Adipocyte (in vitro differentiated cells): ENCODE results near the gene HAPSTR1.
"Not testable (repeated sequence)": the region's sequence is repeated elsewhere in the genome, so short reads cannot be mapped to it uniquely, and the experiment has no call there.

Experiments used
- DNase-seq: peaks from one replicate; pipeline ENCODE4 v3.0.0-alpha.2; 2015; ENCODE audit warnings: low read depth
- H3K27me3 ChIP-seq: replicated peaks from 2 replicates; pipeline ENCODE4 v1.7.0; 2013; ENCODE audit warnings: mild to moderate bottlenecking, low read length, moderate library complexity; ENCODE audit not compliant: control insufficient read depth, insufficient read depth
- H3K36me3 ChIP-seq: 2 replicates; pipeline ENCODE4 v1.7.0; 2013; ENCODE audit warnings: low read length, mild to moderate bottlenecking, moderate library complexity; ENCODE audit not compliant: control insufficient read depth, insufficient read depth, severe bottlenecking
- H3K4me1 ChIP-seq: 2 replicates; pipeline ENCODE4 v1.7.0; 2013; ENCODE audit warnings: mild to moderate bottlenecking, low read length, moderate library complexity; ENCODE audit not compliant: control insufficient read depth, insufficient read depth
- H3K4me3 ChIP-seq: 2 replicates; pipeline ENCODE4 v1.7.0; 2013; ENCODE audit warnings: mild to moderate bottlenecking, low read length, moderate library complexity
- H3K9ac ChIP-seq: 2 replicates; pipeline ENCODE4 v1.7.0; 2013; ENCODE audit warnings: mild to moderate bottlenecking, low read length, moderate library complexity
- H3K9me3 ChIP-seq: 2 replicates; pipeline ENCODE4 v1.7.0; 2013; ENCODE audit warnings: mild to moderate bottlenecking, low read length, moderate library complexity; ENCODE audit not compliant: control insufficient read depth

Gene HAPSTR1, protein sequence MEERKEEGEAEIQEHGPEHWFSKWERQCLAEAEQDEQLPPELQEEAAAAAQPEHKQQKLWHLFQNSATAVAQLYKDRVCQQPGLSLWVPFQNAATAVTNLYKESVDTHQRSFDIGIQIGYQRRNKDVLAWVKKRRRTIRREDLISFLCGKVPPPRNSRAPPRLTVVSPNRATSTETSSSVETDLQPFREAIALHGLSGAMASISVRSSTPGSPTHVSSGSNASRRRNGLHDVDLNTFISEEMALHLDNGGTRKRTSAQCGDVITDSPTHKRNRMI

DNA sequence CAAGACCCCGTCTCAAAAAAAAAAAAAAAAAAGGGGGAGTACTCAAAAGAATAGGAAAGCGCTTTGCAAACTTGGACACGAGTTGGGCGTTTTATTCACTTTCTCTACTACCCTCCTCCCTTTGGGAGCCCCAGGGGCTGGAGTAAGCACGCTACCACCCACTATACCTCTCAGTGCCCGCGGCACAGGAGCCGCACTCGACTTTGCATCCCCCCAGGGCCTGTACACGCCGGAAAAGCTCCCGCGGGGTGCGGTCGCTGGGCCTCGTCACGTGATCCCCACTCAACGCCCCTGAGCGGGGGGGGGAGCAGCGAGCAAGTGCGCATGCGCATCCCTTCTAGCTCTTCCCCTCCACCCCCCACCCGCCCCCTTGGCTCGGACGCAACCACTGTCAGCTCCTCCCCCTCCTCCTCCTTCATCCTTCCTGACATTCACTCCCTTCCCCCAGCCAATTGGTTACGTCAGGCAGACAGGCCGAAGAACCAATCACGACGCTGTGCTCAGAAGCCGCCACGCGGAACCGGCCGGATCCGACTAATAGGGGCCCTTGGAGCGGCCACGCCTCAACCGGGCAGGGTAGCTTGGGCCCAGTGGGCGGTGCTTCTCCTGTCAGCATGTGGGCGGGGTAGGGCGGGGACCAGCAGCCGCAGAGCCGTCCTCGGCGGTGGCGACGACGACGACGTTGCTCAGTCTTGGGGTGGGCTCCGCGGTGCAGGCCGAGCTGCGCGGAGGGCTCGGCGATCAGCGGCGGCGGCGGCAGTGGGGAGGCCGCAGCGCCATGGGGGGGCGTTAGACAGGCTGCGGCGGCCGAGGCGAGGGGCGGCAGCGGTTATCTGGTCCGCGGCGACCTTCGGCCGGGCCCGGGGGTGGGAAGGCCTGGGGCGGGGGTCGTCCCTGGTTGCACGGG, at the start of gene HAPSTR1:
Gene HAPSTR1, plus strand, starts transcription at position 685 of the 907 bp plus-strand sequence. CDS start 401 bp downstream, outside the sequence.
- peak within 1 kb of the TSS; percentile 98 for H3K4me3 ChIP-seq
- H3K4me1 ChIP-seq, result peaks cover 26% of the 10 kb centered on the region
- no peaks in the 10 kb centered on the region for H3K9me3 ChIP-seq
- peaks cover 29% of the 10 kb centered on the region for H3K36me3 ChIP-seq
- peak within 1 kb of the TSS; percentile 97 for H3K9ac ChIP-seq
- peak; percentile 100 for DNase-seq
- no peaks in the 10 kb centered on the region for H3K27me3 ChIP-seq

DNA sequence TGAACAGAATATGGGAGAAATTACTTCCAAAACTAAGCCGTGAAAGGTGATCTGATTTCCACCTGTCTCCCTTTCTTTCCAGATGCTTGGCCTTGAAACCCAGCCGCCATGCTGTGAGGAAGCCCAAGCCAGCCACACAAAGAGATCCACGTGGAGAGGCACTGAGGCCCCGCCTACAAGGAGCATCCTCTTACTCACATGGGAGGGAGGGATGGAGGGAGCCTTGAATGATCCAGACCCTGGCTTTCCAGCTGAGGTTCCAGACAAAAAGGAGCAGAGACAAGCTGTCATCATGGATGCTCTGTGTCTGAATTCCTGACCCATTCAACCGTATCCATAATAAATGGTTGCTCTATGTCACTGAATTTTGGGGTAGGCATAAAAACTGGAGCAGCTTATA, 48.9 kb upstream of the HAPSTR1 start:
- H3K4me3 ChIP-seq, result peak overlapping the region; percentile 49
- no peaks in the 10 kb centered on the region for H3K27me3 ChIP-seq
- no peak for DNase-seq
- peaks cover 10% of the 10 kb centered on the region for H3K9me3 ChIP-seq
- H3K4me1 ChIP-seq, result peaks cover 18% of the 10 kb centered on the region
- no peak overlapping the region for H3K9ac ChIP-seq
- H3K36me3 ChIP-seq, result no peaks in the 10 kb centered on the region

DNA sequence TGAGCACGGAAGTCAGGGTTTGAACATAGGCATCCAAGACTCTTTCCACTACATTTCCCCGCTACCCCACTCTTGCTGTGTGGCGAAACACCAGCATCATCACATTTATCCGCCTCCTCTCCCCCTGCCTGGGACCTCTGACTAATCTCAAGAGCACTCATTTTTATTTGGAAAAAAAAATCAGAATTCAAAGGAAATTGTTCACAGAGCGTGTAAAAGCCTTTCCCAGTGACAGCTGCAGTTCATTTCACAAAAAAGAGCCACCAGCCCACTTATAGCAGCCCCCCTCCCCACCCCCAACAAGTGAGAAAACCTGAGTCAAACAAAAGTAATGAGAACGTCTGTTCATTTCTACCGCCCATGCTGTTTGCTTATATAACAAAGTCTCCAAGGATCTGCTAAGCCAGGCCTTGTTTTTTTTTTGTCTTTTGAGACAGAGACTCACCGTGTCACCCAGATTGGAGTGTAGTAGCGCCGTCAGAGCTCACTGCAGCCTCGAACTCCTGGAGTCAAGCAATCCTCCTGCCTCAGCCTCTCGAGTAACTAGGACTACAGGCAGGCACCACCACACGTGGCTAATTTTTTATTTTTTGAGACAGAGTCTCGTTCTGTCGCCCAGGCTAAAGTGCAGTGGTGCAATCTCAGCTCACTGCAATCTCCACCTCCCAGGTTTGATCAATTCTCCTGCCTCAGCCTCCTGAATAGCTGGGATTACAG, 48.3 kb upstream of the HAPSTR1 start:
- peak; percentile 85 for DNase-seq
- no peaks in the 10 kb centered on the region for H3K36me3 ChIP-seq
- H3K4me3 ChIP-seq, result peak overlapping the region; percentile 49
- no peaks in the 10 kb centered on the region for H3K27me3 ChIP-seq
- H3K9ac ChIP-seq, result peak overlapping the region; percentile 59
- H3K4me1 ChIP-seq, result peaks cover 21% of the 10 kb centered on the region
- H3K9me3 ChIP-seq, result peaks cover 10% of the 10 kb centered on the region

DNA sequence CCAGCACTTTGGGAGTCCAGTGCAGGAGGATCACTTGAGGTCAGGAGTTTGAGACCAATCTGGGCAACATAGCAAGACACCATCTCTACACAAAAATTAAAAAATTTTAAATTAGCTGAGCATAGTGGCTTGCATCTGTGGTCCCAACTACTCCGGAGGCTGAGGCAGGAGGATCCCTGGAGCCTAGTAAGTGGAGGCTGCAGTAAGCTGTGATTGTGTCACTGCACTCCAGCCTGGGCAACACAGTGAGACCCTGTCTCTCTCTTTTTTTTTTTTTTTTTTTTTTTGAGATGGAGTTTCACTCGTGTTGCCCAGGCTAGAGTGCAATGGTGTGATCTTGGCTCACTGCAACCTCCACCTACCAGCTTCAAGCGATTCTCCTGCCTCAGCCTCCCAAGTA, 45.9 kb upstream of the HAPSTR1 start:
- H3K9me3 ChIP-seq, result peaks cover 10% of the 10 kb centered on the region
- H3K4me1 ChIP-seq, result peaks cover 24% of the 10 kb centered on the region
- H3K9ac ChIP-seq, H3K4me3 ChIP-seq, H3K36me3 ChIP-seq, H3K27me3 ChIP-seq, DNase-seq: not testable (repeated sequence)

DNA sequence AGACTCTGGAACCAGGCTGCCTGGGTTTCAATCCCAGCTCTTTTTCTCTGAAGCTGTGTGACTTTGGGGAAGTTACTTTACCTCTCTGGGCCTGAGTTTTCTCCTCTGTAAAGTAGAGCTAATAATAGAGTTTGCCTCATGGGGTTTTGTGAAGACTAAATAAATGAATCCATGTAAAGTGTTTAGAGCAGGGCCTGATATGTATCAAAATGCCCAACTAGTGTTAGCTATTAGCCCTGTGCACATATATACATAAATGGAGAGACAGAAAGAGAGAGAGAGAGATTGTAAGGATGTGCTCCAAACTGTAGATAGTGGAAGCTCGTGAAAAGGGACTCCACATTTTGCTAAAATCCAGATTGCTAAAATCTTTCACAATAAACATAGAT, 44.8 kb upstream of the HAPSTR1 start:
- H3K9me3 ChIP-seq, result peaks cover 10% of the 10 kb centered on the region
- H3K4me1 ChIP-seq, result peaks cover 24% of the 10 kb centered on the region
- H3K9ac ChIP-seq, result no peak overlapping the region
- H3K4me3 ChIP-seq, result no peak overlapping the region
- no peak for DNase-seq
- H3K27me3 ChIP-seq, result no peaks in the 10 kb centered on the region
- no peaks in the 10 kb centered on the region for H3K36me3 ChIP-seq

DNA sequence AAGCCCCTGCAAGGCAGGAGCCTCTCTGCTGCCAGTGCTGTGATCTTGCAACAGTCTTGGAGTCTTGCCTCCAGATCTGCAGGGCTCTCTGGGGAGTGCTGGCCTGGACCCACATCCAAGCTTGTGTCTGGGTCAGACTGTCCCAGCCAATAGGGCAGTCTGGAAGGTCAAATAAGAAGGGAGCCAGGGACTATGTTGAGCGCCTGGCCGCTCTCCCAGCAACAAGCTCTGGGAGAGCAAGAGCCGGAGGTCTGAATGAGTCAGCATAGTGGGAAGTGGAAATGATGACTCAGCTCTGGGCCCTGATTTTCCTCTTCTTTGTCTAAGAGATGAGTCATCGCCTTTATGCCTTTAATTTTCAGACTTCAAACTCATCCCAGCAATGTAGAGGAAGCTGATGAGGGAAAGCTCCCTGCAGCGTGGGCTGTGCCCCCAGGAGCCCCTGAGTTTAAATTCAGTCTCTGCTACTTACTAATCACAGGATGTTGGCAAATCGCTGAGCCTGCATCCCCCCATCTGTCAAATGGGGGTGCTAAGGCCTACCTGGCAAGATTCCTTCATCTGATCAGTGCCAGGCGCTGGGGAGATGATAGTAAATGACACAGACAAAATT, 43.6 kb upstream of the HAPSTR1 start:
- Histone ChIP-seq H3K4me3 (peak overlapping the region; percentile 43), H3K9ac (peak overlapping the region; percentile 70), H3K36me3 (no peaks in the 10 kb centered on the region), H3K9me3 (peaks cover 7% of the 10 kb centered on the region), H3K27me3 (no peaks in the 10 kb centered on the region), H3K4me1 (peaks cover 20% of the 10 kb centered on the region)
- peak; percentile 99 for DNase-seq

DNA sequence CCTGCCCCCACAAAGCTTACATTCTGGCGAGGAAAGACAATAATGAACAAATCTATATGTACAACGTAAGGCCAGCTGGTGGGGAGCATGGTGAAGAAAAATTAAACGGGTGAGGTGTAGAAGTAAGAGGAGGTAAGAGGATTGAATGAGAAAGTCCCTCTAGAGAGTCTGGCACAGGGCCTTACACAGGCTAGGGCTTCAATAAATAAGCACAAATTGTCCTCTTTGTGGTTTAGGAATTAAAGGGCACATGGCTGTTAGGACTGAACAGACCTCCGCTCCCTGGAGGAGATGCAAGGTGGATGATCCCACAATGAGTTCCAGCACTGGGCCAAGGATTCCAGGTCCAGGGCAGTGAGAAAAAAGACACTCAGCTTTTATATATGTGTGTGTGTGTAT, 43.1 kb upstream of the HAPSTR1 start:
- H3K4me3 ChIP-seq, result peak overlapping the region; percentile 43
- peak overlapping the region; percentile 70 for H3K9ac ChIP-seq
- peak; percentile 36 for DNase-seq
- peaks cover 7% of the 10 kb centered on the region for H3K9me3 ChIP-seq
- H3K27me3 ChIP-seq, result no peaks in the 10 kb centered on the region
- no peaks in the 10 kb centered on the region for H3K36me3 ChIP-seq
- H3K4me1 ChIP-seq, result peaks cover 15% of the 10 kb centered on the region

DNA sequence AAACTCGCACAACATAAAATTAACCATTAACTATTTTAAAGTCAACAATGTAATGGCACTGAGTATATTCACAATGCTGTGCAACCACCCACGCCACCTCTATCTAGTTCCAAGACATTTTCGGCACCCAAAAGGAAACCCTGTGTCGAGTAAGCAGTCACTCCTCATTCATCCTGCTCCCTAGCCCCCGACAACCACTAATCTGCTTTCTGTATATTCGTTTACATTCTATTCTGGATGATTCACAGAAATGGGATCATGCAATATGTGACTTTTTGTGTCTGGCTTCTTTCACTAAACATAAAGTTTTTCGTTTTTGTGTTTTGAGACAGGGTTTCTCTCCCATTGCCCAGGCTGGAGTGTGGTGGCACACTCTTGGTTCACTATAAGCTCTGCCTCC, 42.2 kb upstream of the HAPSTR1 start:
- Histone ChIP-seq H3K4me1 (peaks cover 16% of the 10 kb centered on the region), H3K36me3 (no peaks in the 10 kb centered on the region), H3K4me3 (no peak overlapping the region), H3K9ac (no peak overlapping the region), H3K27me3 (no peaks in the 10 kb centered on the region), H3K9me3 (peaks cover 7% of the 10 kb centered on the region)
- peak; percentile 88 for DNase-seq

DNA sequence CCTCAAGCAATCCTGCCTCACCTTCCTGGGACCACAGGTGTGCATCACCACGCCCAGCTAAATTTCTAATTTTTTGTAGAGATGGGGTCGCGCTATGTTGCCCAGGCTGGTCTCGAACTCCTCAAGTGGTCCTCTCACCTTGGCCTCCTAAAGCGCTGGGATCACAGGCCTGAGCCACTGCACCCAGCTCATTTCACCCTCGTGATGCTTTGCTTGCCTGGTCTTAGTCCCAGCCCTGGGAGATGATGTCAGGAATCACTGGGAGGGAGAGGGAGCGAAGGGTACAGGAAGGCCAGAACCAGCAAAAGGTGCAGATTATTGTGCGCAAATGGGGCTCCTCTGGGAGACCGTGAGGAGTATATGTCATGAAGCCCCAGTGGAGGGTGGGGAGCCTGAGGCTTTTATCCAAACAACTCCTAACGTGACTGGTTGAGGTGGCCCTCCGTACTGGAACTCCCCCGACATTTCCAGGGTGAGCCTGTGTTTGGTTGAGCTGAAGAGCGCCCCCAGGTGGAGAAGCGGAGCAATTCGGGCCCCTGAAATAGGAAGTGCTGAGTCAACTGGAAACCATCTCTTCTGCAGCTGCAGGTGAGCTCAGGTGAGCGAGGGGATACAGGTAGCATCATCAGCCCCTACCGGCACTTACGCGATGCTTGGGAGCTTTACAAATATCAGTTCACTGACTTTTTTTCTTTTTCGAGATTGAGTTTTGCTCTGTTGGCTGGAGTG, 41.2 kb upstream of the HAPSTR1 start:
- DNase-seq, result no peak
- peaks cover 24% of the 10 kb centered on the region for H3K4me1 ChIP-seq
- H3K9me3 ChIP-seq, result peaks cover 7% of the 10 kb centered on the region
- no peak overlapping the region for H3K4me3 ChIP-seq
- no peak overlapping the region for H3K9ac ChIP-seq
- H3K27me3 ChIP-seq, result no peaks in the 10 kb centered on the region
- no peaks in the 10 kb centered on the region for H3K36me3 ChIP-seq

DNA sequence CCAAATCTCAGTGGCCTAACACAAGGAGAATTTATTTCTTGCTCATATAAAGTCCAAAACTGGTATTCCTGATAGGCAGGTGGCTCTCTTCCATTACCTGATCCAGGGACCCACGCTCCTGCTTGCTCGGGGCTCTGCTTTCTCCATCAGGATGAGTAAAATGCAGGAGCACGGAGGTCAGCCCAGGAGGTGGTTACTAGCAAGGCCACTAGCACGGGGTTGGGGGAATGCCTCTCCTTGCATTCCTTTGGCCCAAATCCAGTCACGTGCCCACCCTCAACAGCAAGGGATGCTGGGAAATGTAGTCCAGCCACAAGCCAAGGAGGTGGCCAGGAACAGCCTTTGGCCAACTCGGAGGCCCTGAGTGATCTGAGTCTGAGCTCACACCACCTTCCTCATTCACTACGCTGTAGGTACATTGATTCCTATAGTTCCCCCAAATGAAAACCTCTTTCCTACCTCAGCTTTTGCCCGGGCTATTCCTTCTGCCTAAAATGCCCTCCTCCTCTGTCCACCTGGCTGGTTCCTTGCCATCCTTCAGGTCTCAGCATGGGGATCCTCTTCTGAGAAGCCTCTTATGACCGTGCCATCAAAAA, 38.3 kb upstream of the HAPSTR1 start:
- Histone ChIP-seq H3K9me3 (no peaks in the 10 kb centered on the region), H3K9ac (no peak overlapping the region), H3K36me3 (no peaks in the 10 kb centered on the region), H3K27me3 (no peaks in the 10 kb centered on the region), H3K4me3 (no peak overlapping the region), H3K4me1 (peaks cover 13% of the 10 kb centered on the region)
- peak; percentile 64 for DNase-seq
